ENCODE results near the gene FBXO21.
A peak's percentile ranks its signal among the peaks of the same experiment; 100 is the strongest.

The FBXO21 gene

GRCh38 chr12:117189725-117190209 is 503 bp downstream of the FBXO21 start:
- peak; percentile 41 for ATAC-seq
- TF ChIP-seq ESRRG (CRISPR knock-in tag; IDR thresholded peaks at IDR 0.05) (no peak), ISL1 (CRISPR knock-in tag; IDR thresholded peaks at IDR 0.05) (no peak), RARB (CRISPR knock-in tag; IDR thresholded peaks at IDR 0.05) (no peak), ZNF565 (CRISPR knock-in tag; conservative IDR thresholded peaks at IDR 0.05; ENCODE audit: low read depth) (no peak), CSRNP3 (CRISPR knock-in tag; IDR thresholded peaks at IDR 0.05) (no peak), GLIS3 (CRISPR knock-in tag; IDR thresholded peaks at IDR 0.05) (no peak)
- TF ChIP-seq, protein P1, sequence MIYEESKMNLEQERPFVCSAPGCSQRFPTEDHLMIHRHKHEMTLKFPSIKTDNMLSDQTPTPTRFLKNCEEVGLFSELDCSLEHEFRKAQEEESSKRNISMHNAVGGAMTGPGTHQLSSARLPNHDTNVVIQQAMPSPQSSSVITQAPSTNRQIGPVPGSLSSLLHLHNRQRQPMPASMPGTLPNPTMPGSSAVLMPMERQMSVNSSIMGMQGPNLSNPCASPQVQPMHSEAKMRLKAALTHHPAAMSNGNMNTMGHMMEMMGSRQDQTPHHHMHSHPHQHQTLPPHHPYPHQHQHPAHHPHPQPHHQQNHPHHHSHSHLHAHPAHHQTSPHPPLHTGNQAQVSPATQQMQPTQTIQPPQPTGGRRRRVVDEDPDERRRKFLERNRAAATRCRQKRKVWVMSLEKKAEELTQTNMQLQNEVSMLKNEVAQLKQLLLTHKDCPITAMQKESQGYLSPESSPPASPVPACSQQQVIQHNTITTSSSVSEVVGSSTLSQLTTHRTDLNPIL (CRISPR knock-in tag; IDR thresholded peaks at IDR 0.05; ENCODE audit: low read depth): no peak

DNA sequence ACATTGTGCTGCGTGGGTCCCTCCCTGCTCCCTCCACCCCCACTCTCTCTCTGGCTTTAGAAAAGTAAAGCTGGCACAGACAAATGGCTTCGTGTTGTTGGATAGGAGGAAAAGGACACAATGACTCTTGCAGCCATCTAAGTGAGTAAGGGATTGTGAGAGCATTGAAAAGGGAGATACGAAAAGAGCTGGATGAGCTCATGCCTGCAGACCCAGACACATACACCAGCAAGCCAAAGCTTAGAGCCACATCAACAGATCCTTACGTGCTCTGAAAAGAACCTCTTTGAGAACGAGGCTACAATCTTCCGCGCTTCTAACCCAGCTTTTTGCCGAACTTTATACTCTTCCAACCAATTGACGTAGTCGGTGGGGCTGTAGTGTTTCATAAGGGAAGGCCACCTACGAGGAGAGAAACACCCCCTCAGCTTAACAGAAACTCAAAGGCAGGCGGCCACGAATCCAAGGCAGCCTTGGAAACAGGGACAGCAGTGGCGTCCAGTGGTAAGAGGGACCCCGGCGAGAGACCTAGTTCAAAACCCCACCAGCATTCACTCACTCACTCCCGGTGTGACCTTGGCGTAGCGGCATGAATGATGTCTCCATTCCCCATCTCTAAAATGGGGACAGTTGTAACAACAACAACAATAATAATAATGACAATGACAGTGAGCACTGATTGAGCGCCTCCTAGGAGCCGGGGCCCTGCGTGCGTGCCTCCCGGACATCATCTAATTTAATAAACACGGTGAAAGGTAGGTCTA is 1.1 kb downstream of the FBXO21 start:
- peak; percentile 26; the same call in 2 of the 3 replicates for ATAC-seq
- TF ChIP-seq GLIS3 (CRISPR knock-in tag; IDR thresholded peaks at IDR 0.05): no peak
- TF ChIP-seq ZFP3 (CRISPR knock-in tag; IDR thresholded peaks at IDR 0.05): no peak
- no peak for TF ChIP-seq SNAI2 (CRISPR knock-in tag; IDR thresholded peaks at IDR 0.05)
- peak; percentile 61; the same call in 1 of the 2 replicates for TF ChIP-seq ZFP30 (CRISPR knock-in tag; IDR thresholded peaks at IDR 0.05)
- TF ChIP-seq, protein P2, sequence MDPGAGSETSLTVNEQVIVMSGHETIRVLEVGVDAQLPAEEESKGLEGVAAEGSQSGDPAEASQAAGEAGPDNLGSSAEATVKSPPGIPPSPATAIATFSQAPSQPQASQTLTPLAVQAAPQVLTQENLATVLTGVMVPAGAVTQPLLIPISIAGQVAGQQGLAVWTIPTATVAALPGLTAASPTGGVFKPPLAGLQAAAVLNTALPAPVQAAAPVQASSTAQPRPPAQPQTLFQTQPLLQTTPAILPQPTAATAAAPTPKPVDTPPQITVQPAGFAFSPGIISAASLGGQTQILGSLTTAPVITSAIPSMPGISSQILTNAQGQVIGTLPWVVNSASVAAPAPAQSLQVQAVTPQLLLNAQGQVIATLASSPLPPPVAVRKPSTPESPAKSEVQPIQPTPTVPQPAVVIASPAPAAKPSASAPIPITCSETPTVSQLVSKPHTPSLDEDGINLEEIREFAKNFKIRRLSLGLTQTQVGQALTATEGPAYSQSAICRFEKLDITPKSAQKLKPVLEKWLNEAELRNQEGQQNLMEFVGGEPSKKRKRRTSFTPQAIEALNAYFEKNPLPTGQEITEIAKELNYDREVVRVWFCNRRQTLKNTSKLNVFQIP (CRISPR knock-in tag; IDR thresholded peaks at IDR 0.05; ENCODE audit: borderline replicate concordance, low read depth): no peak
- TF ChIP-seq TCF4 (CRISPR knock-in tag; IDR thresholded peaks at IDR 0.05; ENCODE audit: borderline replicate concordance): no peak
- no peak for TF ChIP-seq ZNF565 (CRISPR knock-in tag; conservative IDR thresholded peaks at IDR 0.05; ENCODE audit: low read depth)
- TF ChIP-seq, protein P1 (CRISPR knock-in tag; IDR thresholded peaks at IDR 0.05; ENCODE audit: low read depth): no peak
- TF ChIP-seq ZC3H10 (CRISPR knock-in tag; IDR thresholded peaks at IDR 0.05): no peak

GRCh38 chr12:117188121-117188665 is 2.1 kb downstream of the FBXO21 start:
- TF ChIP-seq ESRRG (CRISPR knock-in tag; IDR thresholded peaks at IDR 0.05) (no peak), ZFP3 (CRISPR knock-in tag; IDR thresholded peaks at IDR 0.05) (no peak), TOX (CRISPR knock-in tag; IDR thresholded peaks at IDR 0.05; ENCODE audit: borderline replicate concordance) (no peak), ZNF70 (CRISPR knock-in tag; IDR thresholded peaks at IDR 0.05) (no peak), PATZ1 (CRISPR knock-in tag; IDR thresholded peaks at IDR 0.05; ENCODE audit: borderline replicate concordance) (no peak), ZNF565 (CRISPR knock-in tag; conservative IDR thresholded peaks at IDR 0.05; ENCODE audit: low read depth) (no peak), TCF4 (CRISPR knock-in tag; IDR thresholded peaks at IDR 0.05; ENCODE audit: borderline replicate concordance) (no peak)
- TF ChIP-seq, protein P2 (CRISPR knock-in tag; IDR thresholded peaks at IDR 0.05; ENCODE audit: borderline replicate concordance, low read depth): no peak
- TF ChIP-seq, protein P3, sequence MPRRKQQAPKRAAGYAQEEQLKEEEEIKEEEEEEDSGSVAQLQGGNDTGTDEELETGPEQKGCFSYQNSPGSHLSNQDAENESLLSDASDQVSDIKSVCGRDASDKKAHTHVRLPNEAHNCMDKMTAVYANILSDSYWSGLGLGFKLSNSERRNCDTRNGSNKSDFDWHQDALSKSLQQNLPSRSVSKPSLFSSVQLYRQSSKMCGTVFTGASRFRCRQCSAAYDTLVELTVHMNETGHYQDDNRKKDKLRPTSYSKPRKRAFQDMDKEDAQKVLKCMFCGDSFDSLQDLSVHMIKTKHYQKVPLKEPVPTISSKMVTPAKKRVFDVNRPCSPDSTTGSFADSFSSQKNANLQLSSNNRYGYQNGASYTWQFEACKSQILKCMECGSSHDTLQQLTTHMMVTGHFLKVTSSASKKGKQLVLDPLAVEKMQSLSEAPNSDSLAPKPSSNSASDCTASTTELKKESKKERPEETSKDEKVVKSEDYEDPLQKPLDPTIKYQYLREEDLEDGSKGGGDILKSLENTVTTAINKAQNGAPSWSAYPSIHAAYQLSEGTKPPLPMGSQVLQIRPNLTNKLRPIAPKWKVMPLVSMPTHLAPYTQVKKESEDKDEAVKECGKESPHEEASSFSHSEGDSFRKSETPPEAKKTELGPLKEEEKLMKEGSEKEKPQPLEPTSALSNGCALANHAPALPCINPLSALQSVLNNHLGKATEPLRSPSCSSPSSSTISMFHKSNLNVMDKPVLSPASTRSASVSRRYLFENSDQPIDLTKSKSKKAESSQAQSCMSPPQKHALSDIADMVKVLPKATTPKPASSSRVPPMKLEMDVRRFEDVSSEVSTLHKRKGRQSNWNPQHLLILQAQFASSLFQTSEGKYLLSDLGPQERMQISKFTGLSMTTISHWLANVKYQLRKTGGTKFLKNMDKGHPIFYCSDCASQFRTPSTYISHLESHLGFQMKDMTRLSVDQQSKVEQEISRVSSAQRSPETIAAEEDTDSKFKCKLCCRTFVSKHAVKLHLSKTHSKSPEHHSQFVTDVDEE (CRISPR knock-in tag; IDR thresholded peaks at IDR 0.05): no peak
- no peak for ATAC-seq

Measured in SK-N-SH treated with all-trans-retinoic acid at 6 μM for 48 hours (cell line).